NCI-H524 (cell line): ENCODE data around the gene RBP5.
A peak's percentile ranks its signal among the peaks of the same experiment; 100 is the strongest.

Source experiments
- DNase-seq, 2 experiments: peaks; one replicate each; lab custom pipeline; 2025; lab: John Stamatoyannopoulos, UW

The RBP5 gene, protein sequence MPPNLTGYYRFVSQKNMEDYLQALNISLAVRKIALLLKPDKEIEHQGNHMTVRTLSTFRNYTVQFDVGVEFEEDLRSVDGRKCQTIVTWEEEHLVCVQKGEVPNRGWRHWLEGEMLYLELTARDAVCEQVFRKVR

DNA sequence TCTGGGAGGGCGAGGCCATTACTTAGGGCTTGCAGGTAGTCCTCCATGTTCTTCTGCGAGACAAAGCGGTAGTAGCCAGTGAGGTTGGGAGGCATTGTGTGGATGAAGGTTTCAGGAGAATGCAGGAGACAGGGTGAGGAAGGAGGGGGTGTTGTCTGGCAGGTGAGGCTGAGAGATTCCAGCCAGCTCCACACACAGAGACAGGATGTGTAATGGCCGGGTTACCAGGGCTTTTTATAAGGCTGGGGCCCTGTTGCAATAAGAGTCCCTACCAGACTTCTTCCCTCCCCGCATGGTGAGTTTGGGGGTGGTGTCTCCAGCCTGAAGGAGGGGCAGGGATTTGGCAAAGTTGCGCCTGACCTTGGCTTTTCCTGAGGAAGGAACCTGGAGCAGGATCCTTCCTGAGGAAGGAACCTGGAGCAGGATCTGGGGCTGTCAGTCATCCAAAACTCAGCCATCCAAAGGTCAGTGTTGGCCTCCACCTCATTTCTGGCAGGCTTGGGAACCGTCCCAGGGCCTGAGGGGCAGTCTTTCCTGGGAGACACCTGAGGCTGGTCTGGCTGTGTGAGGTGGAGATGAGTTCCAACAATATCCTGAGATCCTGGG lies at the start of gene RBP5:
Gene RBP5 (minus strand): TSS at position 209 of the 606 bp plus-strand sequence. CDS start 114 bp downstream, at position 95.
- no peak for DNase-seq

DNA sequence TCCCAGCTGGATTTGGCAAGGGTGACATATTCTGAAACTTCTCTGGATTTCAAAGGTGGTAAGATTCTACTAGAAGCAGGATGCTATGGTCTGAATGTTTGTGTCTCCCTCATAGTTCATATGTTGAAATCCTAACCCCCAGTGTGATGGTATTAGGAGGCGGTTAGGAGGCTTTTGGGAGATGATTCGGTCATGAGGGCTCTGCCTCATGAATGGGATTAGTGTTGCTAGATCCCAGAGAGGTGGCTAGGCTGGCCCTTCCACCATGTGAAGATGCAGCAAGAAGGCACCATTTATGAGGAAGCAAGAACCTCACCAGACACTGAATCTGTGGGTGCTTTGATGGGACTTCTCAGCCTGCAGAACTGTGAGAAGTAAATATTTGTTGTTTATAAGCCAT lies 49.8 kb upstream of the RBP5 start:
- DNase-seq: no peak

DNA sequence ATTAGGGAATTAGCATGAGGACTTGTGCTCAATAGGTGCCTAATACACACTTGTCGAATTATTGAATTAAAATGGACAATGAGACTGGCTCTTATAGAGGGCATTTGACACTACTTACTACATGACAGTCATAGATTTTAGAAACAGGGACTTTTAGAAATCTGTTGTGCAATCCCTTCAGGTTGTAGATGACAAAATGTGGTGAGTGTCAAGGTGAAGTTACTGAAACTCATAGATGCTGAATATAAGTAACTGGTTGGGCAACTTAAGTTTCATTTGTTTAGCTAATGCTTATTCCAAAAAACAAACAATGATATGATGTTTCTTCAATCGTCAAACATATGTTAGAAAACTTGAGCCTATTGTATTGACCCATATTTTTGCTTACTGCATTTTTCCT lies 47.9 kb upstream of the RBP5 start:
- DNase-seq: no peak

DNA sequence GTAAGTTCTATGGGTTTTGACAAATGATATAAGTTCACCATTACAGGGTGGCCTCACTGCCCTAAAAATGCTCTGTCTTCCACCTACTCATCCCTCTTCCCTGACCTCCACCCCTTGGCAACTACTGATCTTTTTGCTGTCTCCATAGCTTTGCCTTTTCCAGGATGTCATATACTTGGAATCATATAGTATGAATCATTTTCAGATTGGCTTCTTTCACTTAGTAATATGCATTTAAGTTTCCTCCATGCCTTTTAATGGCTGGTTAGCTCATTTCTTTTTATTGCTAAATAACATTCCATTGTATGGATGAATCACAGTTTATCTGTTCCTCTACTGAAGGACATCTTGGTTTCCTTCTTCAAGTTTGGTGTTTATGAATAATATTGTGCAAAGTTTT lies 46.8 kb upstream of the RBP5 start:
- no peak for DNase-seq

DNA sequence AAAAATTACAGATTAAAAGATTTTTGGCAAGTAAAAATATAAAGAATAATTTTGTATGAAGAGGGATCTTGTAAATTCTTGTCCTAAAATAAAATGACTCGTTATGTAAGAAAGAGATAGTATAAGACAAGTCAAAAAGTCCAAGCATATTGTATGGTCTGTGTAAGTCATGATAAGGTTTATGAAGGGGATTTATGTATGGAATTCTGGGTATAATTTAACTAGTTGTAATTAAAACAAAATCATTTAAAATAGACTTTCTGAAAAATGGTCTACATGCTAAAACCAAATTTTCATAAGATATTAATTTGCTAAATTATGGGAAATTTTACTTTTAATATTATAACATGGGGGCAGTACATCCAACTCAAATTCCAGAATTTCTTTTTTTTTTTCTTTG lies 43.2 kb upstream of the RBP5 start:
- DNase-seq: no peak

DNA sequence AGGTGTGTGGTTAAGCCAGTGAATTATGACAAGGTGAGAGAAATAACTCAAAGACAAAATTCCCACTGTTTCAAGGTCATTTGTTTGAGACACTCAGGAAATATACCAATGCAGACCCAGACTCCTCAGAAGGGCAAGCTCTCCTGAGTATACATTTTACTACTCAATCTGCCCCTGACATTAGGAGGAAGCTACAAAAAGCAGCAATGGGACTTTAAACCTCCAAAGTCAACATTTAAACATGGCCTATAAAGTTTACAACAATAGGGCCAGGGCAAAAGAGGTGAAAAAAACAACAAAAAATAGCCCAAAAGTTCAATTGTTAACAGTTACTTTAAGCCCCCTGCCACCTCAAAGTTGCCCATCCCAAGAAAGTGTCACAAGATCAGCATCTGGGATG lies 41.3 kb upstream of the RBP5 start:
- DNase-seq: no peak

DNA sequence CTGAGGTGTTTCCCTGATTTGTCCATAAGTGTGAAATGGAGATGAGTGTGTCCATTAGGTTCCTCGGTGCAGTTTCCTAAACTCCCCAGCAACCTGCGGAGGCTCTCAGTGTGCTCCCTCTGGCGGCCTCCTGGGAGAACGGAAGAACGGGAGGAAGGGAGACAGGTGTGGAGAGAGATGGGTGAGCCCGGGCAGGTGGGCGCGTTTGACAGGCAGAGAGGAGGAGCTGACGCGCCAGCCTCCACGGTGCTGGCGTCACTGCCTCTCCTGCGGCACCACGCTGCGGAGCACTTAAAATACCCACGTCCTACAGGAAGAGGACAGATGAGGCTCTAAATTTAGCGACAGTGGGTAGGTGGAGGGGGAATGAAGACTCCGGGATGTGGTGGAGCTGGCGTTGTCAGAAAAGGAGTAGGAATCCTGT lies 34.0 kb upstream of the RBP5 start:
- DNase-seq: peak in 1 of 2 experiments; percentile 25

DNA sequence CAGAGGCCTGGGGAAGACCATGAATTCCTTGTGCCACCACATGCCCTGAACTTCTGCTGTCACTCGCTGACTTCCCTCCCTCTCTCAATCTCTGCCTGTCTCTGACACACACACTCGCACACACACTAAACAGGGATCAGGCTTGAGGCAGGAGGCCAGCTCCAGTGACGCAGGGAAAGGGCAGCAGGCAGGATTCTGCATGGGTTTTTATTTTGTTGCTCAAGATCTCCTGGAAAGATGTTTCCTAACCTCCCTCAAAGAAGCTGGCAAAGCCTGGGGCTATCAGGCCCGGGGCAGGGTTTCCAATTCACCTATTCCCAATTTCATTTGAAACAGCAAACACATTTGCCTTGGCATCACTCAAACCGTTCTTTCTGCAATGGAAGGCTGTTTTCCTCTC lies 33.1 kb upstream of the RBP5 start:
- DNase-seq: no peak

DNA sequence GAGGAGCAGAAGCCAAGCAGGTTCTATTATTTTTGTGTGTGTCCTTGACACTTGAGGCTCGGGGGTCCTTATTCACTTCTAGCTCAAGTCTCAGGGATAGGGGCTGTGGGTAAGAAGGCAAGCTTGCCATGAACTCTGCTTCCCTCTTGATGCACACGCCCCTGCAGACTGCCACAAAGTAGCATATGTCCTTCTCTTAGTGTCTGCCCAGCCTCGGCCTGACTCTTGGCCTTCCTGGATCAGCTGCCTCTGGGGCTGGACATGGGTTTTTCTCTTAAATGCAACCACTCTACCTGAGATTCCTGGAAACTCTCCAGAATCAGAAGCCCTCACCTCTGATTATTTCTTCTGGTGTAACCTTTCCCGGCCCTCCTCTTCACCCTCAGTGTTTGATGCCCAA lies 32.6 kb upstream of the RBP5 start:
- no peak for DNase-seq

DNA sequence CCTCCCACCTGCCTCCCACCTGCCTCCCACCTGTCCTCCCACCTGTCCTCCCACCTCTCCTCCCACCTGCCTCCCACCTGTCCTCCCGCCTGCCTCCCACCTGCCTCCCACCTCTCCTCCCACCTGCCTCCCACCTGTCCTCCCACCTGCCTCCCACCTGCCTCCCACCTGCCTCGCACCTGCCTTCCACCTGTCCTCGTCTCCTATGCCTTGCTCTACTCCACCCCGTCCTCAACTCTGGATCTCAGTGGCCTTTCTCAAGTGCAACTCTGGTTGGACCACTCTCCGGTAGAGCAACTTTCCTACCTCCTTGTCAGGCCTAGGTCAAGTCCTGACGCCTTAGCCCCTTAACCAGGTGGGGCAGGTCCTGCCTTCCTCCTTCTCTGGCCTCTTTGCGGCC lies 31.5 kb upstream of the RBP5 start:
- no peak for DNase-seq

DNA sequence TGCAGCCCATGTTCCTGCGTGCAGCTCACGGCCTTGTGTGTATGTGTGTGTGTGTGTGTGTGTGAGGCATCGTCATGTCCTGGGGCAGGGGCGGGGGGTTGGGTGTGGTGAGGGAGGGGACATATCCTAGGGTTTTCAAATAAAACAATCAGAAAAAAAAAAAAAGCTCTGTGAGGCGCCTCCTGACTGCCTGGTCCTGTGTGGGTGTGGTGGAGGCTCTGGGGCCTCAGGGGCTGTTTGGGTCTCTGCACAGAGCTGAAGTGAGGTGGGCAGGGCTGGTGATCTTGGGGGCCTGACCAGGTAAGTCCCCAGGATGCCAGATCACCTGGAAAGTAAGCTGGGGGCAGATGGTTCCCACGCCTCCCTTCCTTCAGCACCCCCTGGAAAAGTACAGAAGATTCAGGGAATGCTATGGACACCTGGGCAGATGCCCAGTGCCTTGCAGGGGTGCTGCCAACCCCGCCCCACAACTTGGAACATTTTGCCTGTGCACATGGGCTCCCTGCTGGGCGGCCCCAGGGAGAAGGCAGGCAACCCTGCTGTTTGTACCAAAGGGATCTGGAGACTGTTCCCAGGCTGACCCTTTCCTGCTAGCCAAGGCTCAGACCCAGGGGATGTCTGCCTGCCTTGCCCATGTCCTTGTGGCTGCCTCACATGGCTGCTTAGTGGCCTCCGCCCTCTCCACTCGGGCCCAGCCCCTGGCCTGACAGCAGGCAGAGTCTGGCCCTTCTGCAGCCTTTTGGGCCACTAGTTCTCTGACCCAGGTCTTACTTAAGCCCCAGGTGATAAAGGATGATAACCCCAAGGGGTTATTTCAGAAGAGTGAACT lies 30.3 kb upstream of the RBP5 start:
- no peak for DNase-seq

DNA sequence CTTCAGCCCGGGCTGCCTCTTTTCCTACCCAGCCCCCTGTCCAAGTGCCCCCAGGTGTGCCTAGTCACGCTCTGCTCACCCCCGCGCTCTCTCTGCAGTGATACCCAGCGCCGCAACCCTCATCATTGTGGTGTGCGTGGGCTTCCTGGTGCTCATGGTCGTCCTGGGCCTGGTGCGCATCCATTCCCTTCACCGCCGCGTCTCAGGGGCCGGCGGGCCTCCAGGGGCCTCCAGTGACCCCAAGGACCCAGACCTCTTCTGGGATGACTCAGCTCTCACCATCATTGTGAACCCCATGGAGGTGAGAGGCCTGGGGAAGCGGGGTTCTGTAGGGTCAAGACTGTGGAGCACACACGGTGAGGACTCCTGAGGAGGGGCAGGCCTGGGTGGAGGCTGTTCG lies 28.7 kb upstream of the RBP5 start:
- DNase-seq: no peak

DNA sequence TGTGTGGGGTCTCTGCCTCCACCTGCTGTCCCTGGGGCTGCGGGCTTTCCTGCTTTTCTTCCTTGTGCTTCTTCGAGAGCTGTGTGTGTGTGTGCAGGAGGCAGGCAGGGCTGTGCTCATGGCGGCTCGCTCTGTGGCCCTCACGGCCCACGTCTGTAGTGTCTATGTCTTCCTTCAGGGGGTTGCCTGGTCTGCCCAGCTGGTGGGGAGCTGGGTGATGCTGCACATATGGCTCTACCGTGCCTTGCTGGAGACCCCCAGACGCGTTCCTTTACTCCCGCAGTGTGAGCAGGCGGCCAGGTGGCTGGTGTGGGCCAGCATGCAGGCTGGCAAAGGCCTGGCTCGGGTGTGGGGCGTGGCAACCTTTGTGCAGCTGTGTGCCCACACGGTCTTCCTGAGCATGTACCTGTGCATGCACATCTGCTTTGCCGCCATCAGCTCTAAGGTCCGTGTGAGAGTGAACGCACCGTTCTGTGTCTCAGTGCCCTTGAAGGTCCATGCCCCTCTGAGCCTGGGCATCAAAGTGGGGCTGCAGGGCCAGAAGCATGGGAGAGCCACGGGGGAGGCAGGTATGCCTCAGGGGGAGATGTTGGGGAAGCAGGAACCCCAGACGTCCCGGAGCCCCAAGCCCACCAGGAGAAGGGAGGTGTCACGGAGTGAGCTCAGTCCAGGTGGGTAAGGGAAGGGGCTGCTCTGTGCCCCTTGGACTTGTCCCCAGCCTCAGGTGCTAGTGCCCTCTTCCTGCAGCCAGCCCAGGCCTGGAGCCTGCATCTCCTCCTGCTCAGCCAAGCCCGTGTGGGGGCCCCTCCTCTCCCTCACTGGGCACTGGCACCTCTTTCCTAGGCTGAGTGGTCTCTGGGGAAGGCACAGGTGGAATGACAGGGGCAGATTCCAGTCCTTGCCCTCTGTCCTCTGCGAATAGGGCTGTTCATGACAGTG lies 27.8 kb upstream of the RBP5 start:
- DNase-seq: no peak

DNA sequence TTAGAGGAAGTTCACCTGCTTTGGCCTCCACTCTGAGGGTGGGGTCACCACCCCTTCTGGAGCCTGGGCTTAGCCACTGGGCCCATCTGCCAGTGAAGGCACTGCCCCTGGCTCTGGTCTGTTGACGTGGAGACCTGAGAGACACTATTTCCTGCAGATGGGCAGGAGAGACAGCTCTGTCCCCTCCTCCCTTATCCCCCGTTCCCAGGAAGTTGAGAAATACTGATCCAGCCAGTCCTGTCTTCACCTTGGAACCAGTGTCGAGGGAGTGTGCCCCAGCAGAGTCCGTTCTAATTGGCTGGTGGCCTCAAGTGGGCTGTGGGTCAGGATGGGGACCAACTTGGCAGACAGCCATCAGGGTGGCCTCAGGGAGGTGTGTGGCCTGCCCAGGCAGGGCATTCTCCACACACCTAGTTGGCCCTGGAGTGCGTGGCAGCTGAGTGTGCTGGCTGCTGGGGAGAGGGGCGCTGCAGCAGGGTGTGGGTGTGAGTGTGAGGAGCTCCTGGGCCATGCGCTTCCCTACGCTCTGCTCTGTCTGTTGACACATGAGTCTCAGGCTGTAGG lies 26.9 kb upstream of the RBP5 start:
- DNase-seq: no peak

DNA sequence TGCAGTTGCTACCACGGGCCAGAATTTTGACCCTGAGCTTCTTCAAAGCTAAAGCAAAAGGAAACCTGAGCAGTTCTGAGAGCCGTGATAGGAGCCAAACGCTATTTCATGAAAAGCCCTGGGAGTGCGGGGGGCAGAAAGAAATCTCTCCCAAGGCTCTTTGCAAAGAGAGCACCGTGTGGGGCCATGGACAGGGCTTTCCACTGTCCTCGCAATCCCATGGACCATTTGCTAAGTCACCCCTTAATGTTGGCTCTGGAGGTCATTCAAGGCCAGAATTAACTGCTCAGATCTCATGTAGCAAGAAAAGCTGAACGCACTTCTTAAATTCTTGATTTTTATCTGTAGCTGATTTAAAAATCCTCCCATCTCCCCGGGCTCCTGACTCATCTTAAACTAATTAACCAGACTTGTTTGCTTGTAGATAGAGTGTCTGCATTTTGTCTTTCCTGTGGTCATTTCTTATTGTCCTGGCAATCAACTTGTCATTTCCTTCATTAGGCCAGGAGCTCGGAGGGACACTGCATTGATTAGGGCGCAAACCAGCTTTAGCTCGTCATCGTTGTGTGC lies 26.3 kb upstream of the RBP5 start:
- no peak for DNase-seq

DNA sequence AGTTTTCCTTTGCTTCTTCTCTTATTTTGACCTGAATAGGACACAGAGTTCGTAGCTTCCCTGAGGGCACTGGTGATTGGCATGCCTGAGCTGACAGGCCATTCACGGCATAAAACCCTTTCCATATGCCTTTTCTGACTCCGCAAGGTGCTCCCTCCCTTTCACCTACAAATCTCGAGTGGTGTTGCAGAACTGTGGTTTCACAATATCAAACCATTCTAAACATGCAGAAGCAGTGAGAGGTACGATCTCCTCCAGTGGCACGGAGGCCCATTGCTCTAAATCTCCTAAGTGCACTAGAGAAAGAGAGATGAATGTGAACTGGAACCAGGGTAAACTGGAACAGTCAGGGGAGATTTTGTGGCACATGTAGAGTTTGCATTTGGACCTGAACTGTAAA lies 25.4 kb upstream of the RBP5 start:
- no peak for DNase-seq

DNA sequence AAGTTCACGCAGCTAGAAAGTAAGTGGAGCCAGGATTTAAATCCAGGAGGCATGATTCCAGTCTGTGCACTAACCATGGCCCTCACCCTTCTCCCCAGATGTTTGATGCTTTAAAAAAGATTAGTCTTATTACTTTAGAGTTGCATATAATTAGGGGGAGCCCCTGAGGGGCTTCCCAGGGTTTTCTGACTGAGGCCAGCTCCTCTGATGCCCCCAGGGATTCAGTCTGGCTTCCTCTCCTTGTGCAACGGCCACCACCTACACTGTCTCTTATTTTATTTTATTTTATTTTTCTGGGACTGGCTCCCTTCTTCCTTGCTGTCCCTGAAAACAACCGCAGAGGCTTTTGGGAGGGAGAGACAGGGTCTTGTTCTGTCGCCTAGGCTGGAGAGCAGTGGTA lies 24.1 kb upstream of the RBP5 start:
- no peak for DNase-seq

DNA sequence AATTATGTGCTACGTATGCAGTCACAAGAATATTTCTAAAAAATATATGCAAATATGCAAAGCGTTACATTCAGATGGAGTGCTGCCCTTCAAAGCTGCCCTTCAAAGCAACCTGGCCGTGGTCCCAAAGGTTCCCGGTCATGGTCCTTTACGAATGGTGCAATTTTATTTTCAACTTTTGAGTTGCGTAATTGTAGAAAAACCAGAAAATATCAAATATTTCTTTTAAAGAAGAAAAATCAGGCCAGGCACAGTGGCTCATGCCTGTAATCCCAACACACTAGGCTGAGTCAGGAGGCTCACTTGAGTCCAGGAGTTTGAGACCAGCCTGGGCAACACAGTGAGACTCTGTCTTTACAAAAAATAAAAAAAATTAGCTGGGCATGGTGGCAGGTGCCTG lies 22.8 kb upstream of the RBP5 start:
- no peak for DNase-seq

DNA sequence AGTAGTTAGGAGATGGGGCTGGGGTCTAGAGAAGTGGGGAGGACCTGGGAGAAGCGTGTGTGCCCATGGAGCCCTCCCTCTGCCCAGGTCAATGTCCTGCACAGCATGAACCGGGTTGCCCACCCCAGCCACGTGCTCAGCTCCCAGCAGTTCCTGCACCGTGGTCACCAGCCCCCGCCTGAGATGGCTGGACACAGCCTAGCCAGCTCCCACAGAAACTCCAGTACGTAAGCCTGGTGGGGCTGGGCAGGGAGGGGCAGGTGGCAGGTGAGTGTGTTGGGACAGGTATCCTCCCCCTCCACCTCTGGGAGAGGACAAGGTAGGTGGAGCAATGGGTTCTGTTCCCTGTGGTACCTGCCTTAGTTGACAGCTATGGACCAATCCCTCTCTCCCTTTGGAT lies 22.2 kb upstream of the RBP5 start:
- no peak for DNase-seq

DNA sequence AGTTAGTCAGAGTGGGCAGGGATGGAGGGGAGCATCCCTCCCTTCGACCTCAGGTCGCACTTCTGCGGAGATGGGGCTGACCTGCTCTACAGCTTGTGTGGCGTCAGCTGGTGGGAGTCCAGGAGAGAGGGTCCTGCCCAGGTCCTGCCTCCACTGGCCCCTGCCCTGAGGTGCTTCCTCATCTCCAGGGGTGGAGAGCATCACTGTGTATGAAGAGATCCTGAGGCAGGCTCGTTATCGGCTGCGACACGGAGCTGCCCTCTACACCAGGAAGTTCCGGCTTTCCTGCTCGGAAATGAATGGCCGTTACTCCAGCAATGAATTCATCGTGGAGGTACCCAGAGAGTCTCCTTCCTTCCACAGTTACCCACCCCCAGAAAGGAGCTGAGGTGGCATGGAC lies 21.7 kb upstream of the RBP5 start:
- DNase-seq: no peak

DNA sequence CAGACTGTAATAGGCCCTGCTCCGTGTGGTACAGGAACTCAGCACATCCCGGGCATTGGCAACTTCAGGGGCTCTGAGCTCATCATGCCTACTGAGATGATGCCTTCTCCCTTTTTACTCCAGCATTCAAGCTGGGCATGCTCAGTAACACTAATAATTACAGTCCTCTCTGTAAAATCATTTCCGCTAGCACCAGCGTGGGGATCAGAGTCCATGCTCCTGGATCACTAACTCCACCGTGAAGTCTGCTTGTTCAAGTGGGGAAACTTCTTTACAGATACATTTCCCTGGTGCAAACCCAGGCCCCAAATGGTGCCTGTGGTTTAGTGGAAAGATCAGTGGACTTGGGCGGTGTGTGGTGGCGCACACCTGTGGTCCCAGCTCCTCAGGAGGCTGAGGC lies 18.2 kb upstream of the RBP5 start:
- no peak for DNase-seq

DNA sequence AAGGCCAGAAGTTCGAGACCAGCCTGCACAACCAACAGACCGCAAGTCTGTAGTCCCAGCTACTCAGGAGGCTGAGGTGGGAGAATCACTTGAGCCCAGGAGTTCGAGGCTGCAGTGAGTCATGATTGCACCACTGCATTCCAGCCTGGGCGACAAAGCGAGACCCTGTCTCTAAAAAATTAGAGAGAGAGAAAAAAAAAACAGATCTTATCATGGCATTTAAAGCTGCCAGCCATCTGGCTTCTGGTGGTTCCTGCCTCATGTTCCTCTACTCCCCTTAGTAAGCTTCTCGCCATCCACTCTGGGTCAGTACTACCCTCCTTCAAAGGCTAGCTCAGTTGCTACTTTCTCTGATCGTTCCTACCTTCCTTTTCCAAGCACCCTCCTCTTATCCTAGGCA lies 17.5 kb upstream of the RBP5 start:
- DNase-seq: no peak
